Sigmoid colon (tissue), 7 donors: Measurements from ENCODE around the gene IFNGR1. TPM values are rescaled to one million over a fixed set of nuclear protein-coding genes. Genes with fewer than 3 reads are reported as not detected.

Source experiments
- DNase-seq: peaks from one replicate; pipeline ENCODE4 v3.0.0-alpha.2; 2019
- H3K27ac ChIP-seq, 4 donors: fragments of 200-600 bp; sonication (generic); one replicate each; pipeline ENCODE4 v1.5.1; 2016 to 2019; ENCODE audit warnings: mild to moderate bottlenecking in 1 of 4
- H3K27me3 ChIP-seq, 3 donors: fragments of 200-600 bp; sonication (generic); one replicate each; pipeline ENCODE4 v1.5.1; 2019; ENCODE audit warnings: mild to moderate bottlenecking in 1 of 3
- H3K36me3 ChIP-seq, 4 donors: fragments of 200-600 bp; sonication (generic); one replicate each; pipeline ENCODE4 v1.5.1; 2016 to 2019
- H3K4me1 ChIP-seq, 4 donors: fragments of 200-600 bp; sonication (generic); one replicate each; pipeline ENCODE4 v1.5.1; 2017 to 2019
- H3K4me3 ChIP-seq, 4 donors: fragments of 200-600 bp; sonication (generic); one replicate each; pipeline ENCODE4 v1.5.1; 2017 to 2019; ENCODE audit warnings: mild to moderate bottlenecking in 2 of 4, moderate library complexity in 1 of 4
- H3K9me3 ChIP-seq, 4 donors: fragments of 200-600 bp in 3 of 4; sonication (generic) in 3 of 4; one replicate each; pipeline versions ENCODE4 v1.5.1 to v1.6.1; 2013 to 2019
- EP300 ChIP-seq, 4 donors: sonication (generic); formaldehyde crosslinking; IDR thresholded peaks; one replicate each; pipeline ENCODE4 v1.6.1; 2017; ENCODE audit warnings: antibody characterized with exemption in 4 of 4
- POLR2A ChIP-seq, 2 donors: fragments of 450-650 bp; IDR thresholded peaks; one replicate each; pipeline ENCODE4 v1.6.1; 2016; ENCODE audit warnings: antibody characterized with exemption in 2 of 2, mild to moderate bottlenecking in 2 of 2, moderate library complexity in 2 of 2
- POLR2AphosphoS5 ChIP-seq, 4 donors: sonication (generic); formaldehyde crosslinking; IDR thresholded peaks; one replicate each; pipeline ENCODE4 v1.6.1; 2017; ENCODE audit warnings: antibody characterized with exemption in 4 of 4
- WGBS, 2 donors: extraction: QIAGEN DNeasy Blood & Tissue Kit; methylation state at CpG; one replicate each; pipeline ENCODE4 v1.1.7; 2013; 5-methylcytosine and 5-hydroxymethylcytosine counted together
- intact Hi-C: fragments of 100-400 bp; cut with DNase I; formaldehyde crosslinking; loops from one replicate; pipeline ENCODE4 v1.15.1; 2023
- polyA plus RNA-seq, 3 donors: library from polyadenylated mRNA; stranded (reverse); fragments of 200-250 nt; gene quantifications; one replicate each; pipeline ENCODE4 v1.2.3, GENCODE V29; 2013
- total RNA-seq, 4 donors: library from RNA; depleted of rRNA; stranded (reverse); fragments of >200 nt; gene quantifications; one replicate each; pipeline ENCODE4 v1.1.0, GENCODE V29; 2016
- TF ChIP-seq, protein P1 (sequence below), 4 experiments: fragments of 450-650 bp in 3 of 4; fragments of 200-600 bp in 1 of 4; IDR thresholded peaks; one replicate each; pipeline ENCODE4 v1.5.1; 2016 to 2019; ENCODE audit warnings: antibody characterized with exemption in 4 of 4, mild to moderate bottlenecking in 3 of 4, moderate library complexity in 2 of 4
- donor health status: healthy with polysubstance abuse.
- donor health status: Bipolar disorder and iron deficiency.
- donor health status: healthy.

The IFNGR1 gene
- total and polyA plus RNA-seq, 7 donors, result 32.4 to 116 (median 60.9) TPM

DNA sequence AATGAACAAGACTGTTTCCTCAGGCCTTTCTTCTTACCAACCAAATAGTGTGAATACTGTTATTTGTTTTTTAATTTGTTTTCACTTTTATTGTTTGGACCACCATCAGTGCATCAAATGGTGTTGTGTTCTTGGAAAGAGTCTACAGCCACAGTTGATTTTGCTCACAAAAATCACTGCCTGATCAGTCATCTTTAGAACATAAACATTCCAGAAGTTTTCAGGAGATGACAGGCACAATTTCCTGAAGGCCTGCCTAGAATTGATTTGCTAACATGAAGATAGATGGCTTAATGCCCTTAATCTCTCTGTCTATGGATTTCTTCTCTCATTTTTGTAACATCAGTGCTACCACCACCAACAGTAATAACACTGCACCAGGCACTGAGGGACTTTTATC is 59.3 kb downstream of the IFNGR1 start:
- DNase-seq, result no peak
- intact Hi-C loops, result no loop called here
- H3K4me1 ChIP-seq, result no peaks in the 10 kb centered on the region

GRCh38 chr6:137157601-137158000 is 61.6 kb downstream of the IFNGR1 start:
- DNase-seq, result no peak

More for the DNA sequence above, 59.3 kb downstream of the IFNGR1 start:
- H3K27me3 ChIP-seq, result no peaks in the 10 kb centered on the region
- no peak overlapping the region for H3K27ac ChIP-seq
- TF ChIP-seq POLR2A (IDR thresholded peaks at IDR 0.05), result no peak
- no peak for TF ChIP-seq EP300 (IDR thresholded peaks at IDR 0.05)
- TF ChIP-seq, protein P1, sequence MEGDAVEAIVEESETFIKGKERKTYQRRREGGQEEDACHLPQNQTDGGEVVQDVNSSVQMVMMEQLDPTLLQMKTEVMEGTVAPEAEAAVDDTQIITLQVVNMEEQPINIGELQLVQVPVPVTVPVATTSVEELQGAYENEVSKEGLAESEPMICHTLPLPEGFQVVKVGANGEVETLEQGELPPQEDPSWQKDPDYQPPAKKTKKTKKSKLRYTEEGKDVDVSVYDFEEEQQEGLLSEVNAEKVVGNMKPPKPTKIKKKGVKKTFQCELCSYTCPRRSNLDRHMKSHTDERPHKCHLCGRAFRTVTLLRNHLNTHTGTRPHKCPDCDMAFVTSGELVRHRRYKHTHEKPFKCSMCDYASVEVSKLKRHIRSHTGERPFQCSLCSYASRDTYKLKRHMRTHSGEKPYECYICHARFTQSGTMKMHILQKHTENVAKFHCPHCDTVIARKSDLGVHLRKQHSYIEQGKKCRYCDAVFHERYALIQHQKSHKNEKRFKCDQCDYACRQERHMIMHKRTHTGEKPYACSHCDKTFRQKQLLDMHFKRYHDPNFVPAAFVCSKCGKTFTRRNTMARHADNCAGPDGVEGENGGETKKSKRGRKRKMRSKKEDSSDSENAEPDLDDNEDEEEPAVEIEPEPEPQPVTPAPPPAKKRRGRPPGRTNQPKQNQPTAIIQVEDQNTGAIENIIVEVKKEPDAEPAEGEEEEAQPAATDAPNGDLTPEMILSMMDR (IDR thresholded peaks at IDR 0.05), result no peak
- no peak for TF ChIP-seq POLR2AphosphoS5 (IDR thresholded peaks at IDR 0.05)
- H3K36me3 ChIP-seq, result no peaks in the 10 kb centered on the region
- H3K9me3 ChIP-seq, result no peaks in the 10 kb centered on the region
- no peak overlapping the region for H3K4me3 ChIP-seq

DNA sequence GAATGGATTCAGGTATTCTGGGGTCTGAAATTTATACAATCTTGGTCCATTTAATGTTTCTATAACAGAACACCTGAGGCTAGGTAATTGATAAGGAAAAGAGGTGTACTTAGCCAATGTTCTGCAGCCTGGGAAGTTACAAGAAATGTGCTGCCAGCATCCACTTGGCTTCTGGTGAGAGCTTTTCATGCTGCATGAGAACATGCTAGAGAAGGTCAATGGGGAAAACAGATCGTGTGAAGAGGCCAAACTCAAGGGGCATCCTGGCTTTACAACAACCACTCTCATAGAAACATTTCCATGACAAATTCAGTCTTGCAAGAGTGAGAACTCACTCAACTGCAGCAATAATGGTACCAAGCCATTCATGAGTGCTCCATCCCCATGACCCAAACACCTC is 62.5 kb downstream of the IFNGR1 start:
- no peaks in the 10 kb centered on the region for H3K27me3 ChIP-seq
- H3K9me3 ChIP-seq, result no peaks in the 10 kb centered on the region
- DNase-seq, result no peak
- no peak for TF ChIP-seq EP300 (IDR thresholded peaks at IDR 0.05)
- no peak for TF ChIP-seq POLR2A (IDR thresholded peaks at IDR 0.05)
- TF ChIP-seq POLR2AphosphoS5 (IDR thresholded peaks at IDR 0.05), result no peak
- TF ChIP-seq, protein P1 (IDR thresholded peaks at IDR 0.05), result no peak
- H3K36me3 ChIP-seq, result no peaks in the 10 kb centered on the region
- no peak overlapping the region for H3K4me3 ChIP-seq
- intact Hi-C loops, result no loop called here
- 71 to 88% methylated on average over 1 of the region's 1 CpG for WGBS, 2 donors
- H3K27ac ChIP-seq, result no peak overlapping the region
- H3K4me1 ChIP-seq, result no peaks in the 10 kb centered on the region

More at GRCh38 chr6:137157601-137158000, 61.6 kb downstream of the IFNGR1 start:
- Histone ChIP-seq H3K27me3 (no peaks in the 10 kb centered on the region), H3K4me3 (no peak overlapping the region), H3K27ac (no peak overlapping the region), H3K36me3 (no peaks in the 10 kb centered on the region), H3K9me3 (no peaks in the 10 kb centered on the region), H3K4me1 (no peaks in the 10 kb centered on the region)
- intact Hi-C loops, result no loop called here
- 72 to 78% methylated on average over 4 of the region's 4 CpGs for WGBS, 2 donors
- no peak for TF ChIP-seq POLR2A (IDR thresholded peaks at IDR 0.05)
- TF ChIP-seq, protein P1 (IDR thresholded peaks at IDR 0.05), result no peak
- no peak for TF ChIP-seq POLR2AphosphoS5 (IDR thresholded peaks at IDR 0.05)
- TF ChIP-seq EP300 (IDR thresholded peaks at IDR 0.05), result no peak

DNA sequence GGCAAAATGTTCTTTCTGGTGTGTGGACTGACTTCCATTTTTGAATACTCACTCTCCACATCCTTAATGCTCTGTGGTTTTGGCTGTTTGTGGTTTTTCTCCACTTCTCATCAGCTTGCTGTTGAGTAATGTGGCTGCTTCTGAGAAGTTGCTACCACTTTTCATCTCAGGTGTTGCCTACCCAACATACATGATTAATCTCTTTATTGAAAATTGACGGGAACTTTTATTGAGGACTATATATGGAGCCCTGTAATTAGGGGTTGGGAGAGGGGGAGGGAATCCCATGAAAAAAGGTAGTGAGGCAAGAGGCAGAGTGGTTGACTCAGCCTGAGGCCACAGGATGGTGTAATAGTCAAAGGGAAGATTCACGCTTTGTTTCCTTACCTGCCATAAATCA is 63.4 kb downstream of the IFNGR1 start:
- 46 to 73% methylated on average over 2 of the region's 2 CpGs for WGBS, 2 donors

More for the DNA sequence above, 63.4 kb downstream of the IFNGR1 start:
- intact Hi-C loops, result no loop called here
- Histone ChIP-seq H3K36me3 (no peaks in the 10 kb centered on the region), H3K4me1 (no peaks in the 10 kb centered on the region), H3K27me3 (no peaks in the 10 kb centered on the region), H3K9me3 (no peaks in the 10 kb centered on the region), H3K4me3 (no peak overlapping the region), H3K27ac (no peak overlapping the region)
- TF ChIP-seq EP300 (IDR thresholded peaks at IDR 0.05) (no peak), POLR2AphosphoS5 (IDR thresholded peaks at IDR 0.05) (no peak), POLR2A (IDR thresholded peaks at IDR 0.05) (no peak)
- TF ChIP-seq, protein P1 (IDR thresholded peaks at IDR 0.05), result no peak
- DNase-seq, result no peak
